ENCODE measurements around the gene RHOF.

Gene RHOF

DNA sequence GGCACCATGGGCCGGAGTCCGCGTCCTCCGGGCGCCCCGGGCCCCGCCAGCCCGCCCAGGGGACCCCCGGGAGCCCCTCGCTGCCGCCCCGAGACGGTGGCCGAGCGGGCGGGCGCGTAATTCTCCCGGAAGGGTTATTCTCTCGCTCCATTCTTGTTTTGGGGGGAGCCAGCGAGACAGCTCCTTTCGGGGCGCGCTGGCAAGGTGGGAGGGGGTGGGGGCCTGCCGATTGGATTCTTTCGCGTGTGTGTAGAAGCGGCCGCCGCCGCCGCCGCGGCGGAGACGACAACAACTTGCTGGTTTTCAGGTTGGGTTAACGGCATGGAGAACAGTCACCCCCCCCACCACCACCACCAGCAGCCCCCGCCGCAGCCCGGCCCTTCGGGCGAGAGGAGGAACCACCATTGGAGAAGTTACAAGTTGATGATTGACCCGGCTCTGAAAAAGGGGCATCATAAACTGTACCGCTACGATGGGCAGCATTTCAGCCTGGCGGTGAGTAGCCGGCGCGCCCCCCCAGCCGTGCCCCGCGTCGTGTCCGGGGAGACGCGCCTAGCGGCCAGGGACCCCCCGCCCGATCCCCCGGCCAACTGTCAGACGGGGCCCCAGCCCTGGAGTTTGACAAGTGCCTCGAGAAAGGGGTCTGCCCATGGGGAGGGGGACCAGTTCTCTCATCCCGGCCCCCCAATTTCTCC is 11.1 kb upstream of the RHOF start:
- FAIRE-seq = no peak

DNA sequence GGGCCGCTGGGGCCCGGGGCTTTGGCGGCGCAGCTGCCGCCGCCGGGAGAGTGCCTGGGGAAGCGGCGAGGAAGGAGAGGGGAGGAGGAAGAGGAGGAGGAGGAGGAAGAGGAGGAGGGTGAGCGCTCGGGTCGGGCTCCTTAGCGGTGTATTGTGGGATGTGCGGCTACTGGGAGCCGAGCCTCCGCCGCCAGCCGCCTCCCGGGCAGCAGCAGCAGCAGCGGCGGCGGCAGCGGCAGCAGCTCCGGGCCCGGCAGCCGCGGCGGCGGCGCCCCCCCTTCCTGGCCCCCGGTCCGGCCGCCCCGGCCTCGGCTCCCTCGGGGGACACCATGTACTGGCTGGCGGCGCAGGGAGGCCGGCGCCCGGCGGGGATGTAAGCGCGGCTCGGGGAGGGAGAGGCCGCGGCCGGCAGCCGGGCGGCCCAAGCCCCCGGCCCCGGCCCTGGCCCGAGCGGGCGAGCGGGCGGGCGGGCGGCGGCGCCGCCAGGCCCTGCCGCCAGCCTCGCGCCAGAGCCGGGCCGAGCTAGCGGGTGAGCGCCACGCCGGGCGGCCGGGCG is 10.5 kb upstream of the RHOF start, which contains the start of gene SETD1B:
SETD1B (plus strand) TSS at position 149 of the 556 bp plus-strand sequence. CDS start 729 bp downstream, outside the sequence.
- FAIRE-seq = no peak

DNA sequence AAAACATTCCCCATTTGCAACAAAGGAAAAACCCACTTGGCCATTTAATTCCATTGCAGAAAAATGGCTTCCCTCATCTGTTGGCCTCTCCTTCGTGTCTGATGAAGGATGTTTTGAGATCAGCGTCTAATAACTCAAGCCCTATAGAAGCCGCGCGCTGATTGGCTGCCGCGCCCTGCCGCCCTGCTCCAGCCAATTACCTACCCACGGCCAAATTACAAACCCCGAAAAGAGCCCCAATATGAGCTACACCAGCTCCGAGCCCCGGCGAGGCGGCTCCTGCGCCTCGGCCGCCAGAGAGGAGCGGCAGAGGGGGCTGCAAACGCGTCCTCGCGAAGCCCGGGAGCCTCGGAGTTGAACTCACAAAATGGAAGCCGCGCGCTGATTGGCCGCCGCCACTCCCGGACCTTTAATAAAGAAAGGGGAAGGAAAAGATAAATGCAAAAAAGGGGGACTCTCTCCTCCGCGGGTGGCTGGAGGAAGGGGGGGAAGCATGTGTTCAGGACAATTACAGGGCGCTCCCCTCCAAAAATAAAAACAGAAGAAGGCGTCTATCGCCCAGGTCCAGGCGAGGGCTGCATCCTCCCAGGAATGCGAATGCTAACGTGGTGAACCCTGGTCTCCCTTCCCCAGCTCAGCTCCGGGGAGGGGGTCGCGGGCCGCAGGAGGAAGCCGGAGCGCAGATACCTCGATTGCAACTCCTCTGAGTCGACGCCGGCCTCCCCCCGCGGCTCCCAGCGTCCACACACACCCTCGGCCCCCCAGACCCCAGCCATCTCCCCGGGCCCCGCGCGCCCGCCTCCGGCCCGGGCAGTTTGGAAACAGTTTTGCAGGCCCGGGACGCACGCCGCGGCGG is 9.6 kb upstream of the RHOF start:
- FAIRE-seq = no peak

DNA sequence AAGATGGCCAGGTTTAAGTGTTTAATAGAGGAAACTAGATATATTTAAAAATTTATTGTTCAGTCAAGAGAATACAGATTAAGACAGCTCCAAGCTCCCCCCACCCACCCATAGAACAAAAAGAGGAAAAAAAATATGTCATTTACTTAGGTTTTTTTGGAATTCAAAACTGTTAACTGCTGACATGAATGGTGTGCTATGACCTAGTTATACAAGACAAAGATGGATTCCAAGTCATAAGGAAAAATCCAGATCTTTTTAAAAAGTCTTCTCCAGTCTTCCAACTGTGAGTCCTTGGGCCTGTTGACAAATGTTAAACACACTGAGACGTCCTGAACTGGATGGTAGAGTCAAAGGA is 9.0 kb upstream of the RHOF start:
- FAIRE-seq = no peak

DNA sequence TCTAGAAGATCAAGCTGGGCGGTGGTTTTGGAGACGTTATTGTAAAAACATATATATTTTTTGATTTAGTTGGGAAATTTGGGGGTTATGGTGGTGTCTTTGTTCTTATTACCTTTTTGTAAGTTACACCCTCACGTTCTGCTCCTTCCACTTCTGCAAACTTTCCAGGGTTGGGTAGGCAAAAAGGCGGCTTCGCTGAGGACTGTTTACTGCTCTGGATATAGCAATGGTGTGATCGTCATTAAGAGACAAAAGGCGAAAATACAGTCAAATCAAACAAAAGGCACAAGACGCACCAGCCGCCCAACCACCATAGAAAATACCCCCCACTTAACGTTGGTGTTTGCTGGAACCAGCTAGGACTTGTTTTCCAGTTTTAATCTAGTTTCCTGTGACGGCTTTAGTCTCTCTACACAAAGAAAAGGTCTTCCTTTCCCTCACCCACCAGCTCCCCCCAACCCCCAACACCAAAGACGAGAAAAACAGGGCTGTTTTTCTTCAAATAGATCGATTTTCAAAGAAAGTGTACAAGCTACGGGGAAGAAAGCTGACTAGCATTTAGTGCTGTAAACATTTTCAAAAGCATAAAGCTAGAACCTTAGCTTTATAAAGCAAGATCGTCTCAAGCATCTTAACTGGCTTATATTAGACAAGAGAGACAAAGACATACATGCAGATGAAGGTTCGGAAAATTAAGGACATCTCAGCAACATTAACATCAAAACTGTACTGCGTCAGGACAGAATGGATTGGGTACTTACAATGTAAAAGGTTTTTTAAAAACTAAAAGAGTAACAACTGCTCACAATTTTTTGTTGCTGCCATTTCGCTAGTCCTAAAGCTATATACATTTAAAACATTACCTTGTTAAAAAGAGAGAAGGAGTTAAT is 8.4 kb upstream of the RHOF start:
- FAIRE-seq = no peak

DNA sequence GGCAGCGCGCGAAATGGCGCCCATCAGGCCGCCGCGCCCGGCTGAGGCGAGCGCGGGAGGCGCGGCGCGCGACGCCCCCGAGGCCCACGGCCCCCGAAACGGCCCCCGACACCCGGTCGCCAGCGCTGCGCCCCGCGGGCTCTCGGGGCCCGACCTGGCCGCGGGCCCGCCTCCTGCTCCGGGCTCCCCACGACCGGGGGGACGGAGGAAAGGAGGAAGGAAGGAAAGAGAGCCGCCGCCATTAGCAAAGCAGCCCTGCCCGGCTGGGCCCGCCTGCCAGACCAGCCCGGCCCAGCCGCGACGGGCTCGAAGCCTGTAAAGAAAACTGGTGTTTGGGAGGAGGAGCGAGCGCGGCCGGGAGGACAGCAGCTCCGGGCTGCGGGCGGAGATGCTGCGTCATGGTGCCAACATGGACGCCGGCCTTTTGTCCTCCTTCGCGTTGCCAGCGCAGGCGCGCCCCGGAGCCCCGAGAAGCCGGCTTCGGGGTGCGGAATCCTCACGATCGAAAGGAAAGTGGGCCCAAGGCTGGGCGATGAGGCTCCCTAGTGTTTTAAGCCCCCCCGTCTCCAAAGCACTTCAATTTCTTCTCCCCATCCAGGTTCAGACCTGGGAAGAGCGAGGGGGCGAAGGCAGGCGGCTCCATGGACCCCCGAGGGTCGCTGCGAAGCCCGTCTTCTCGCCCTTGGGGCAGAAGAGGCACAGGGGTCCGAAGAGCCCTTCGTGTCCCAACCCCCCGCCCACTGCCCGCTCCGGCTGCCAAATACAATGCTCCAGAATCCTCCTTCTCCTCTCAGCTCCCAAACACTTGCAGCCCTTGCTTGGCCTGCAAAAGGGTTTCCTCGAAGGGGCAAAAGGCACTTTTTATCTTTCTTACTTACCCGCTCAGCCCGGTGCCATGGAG is 7.5 kb upstream of the RHOF start:
- no peak for FAIRE-seq

DNA sequence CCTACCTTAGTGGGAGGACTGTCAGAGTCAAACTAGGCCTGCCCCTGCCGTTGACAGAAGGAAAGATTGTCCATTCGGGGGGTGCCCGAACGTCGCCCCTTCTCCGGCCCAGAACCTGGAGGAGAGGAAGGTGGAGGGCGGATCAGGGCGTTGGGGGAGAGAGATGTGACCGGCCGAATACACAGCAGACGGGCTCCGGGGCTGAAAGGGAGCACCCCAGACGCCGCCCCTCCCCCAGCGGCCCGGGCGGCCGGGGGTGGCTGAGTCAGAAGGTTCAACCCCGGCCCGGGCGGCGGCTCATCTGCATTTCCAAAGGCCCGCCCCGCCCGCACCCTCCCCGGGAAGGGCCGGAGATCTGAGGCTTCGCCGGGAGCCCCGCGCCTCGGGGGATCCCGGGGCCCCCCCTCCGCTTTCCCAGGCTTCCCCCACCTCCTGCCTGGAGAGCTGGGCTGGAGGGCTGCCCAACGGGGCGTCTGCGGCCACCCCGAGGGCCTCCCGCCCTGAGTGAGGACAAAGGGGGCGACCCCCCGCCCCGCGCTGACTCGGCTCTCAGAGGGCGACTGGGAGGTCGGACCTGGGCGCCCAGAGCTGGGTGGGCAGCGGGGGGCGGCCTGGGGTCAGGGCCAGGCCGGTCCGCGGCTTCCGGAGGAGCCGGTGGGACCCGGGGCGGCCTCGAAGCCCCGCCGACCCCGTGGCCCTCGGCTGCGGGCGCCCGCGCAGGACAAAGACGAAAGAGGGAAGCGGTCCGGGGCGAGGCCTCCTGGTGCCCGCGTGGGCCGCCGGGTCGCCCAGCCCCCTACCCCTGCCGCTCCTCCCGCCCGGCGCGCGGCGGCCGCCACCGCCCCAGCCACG is 6.6 kb upstream of the RHOF start:
- FAIRE-seq = no peak

DNA sequence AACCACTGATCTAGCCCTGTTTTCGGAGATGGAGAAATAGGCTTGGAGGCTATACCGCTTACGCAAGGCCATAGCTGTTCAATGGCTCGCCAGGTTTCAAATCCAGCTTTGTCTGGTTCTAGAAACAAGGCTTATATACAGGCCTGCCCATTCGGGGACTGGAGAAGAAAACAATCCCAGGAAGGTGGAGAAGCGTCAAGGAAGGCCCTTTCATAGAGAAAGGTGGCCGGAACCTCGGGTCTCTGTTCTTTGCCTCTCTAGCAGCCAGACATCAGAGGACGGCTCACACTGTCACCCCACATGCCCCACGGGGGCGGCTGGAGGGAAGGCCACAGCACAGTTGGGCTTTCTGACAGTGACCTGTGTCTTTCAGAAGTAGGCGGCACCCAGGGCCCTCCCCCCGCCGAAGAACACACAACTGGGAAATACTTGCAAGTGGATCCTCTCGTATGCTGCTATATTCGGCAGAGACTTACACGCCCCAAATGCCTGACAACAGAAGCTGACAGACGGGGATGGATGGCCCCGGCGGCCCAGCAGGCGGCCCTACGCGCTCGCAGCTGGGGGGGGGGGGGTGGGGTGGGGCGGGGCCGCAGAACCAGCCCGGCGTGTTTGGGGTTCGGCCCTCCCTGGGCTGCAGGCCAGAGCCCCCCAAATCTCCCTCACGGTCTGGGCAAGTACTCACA is 5.8 kb upstream of the RHOF start:
- FAIRE-seq = no peak

DNA sequence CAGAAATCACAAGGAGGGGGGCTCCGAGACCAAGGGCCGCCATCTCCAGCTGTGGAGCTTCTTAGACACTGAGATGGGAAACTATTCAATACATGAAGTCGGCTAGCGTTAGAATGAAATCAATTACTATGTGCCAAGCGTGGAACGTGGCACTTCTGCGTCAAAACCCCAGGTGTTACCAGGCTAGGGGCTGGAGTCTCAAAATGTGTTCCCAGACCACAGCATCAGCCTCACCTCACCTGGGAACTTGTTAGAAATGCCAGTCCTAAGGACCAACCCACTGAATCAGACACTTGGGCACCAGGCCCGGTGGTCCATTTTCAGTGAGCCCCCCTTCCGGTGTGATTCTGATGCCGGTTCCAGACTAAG is 5.3 kb upstream of the RHOF start:
- no peak for FAIRE-seq

DNA sequence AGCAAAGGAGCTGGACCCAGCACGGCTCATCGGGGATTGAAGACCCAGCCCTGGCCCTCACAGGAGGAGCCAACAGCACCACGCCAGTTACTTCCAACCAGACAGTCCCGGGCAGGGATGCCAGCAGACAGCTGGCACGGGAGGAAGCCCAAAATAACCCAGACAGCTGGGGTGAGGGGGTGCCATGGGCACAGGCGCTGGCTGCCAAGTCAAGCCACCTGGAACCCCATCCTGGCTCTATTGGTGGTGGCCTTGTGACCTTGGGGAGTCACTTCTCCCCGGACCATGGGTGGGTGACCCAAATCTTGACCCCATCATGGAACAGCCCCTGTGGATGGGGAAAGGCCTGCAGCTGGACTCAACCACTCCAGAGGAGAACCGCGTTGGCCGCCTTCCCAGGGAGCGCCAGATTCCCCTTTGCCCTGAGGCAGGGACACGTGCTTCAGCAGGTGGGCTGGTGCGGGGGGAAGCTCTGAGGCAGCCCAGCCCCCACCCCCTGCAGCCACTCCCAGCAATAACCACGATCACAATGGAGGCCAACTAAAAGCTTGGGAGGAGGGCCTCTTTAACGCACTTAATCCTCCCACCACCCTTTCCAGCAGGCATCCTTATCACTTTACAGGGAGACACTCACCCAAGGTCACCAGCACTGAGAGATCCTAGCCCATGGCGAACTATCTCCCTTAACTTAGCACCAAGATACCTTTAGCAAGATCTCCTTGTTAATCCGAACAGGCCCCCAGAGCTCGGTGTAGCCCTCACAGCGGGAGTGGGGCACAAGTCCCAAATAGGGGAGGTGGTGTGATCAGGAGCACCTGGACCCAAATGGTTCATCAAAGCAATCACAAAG is 4.7 kb upstream of the RHOF start:
- no peak for FAIRE-seq

DNA sequence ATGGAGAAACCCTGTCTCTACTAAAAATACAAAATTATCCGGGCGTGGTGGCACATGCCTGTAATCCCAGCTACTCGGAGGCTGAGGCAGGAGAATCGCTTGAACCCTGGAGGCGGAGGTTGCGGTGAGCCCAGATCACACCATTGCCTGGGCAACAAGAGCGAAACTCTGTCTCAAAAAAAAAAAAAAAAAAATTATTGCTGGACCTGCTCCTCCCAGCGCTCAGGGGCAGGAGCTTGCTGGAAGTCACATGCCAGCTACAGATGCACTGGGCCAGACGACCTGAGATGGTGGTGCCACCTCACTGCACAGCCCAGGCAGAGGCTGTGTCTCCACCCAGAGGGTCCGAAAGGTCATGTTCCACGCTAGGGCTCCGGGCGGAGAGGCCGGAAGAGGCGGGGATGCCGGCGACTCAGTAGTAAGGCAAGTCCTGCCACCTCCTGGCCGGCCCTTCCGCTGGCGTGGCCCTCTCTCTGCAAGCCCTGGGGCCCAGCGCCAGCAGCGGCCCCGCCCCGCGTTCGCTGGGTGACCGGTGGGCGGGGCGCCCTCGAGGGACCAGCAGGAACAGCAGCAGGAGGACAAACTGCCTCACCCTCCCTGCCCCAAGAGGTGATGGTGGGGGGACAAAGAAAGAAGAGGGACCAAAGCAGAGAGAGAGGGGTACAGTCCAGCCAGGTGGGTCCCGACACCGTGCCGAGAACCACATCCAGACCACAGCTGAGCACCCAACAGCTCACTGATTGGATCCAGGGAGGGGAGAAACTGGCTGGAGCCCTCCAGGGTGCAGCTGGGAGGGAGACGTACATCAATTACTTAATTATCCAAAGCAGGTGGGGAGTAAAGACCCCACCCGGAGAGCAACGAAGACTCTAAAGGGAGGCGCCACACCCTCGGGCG is 3.6 kb upstream of the RHOF start:
- FAIRE-seq = no peak

DNA sequence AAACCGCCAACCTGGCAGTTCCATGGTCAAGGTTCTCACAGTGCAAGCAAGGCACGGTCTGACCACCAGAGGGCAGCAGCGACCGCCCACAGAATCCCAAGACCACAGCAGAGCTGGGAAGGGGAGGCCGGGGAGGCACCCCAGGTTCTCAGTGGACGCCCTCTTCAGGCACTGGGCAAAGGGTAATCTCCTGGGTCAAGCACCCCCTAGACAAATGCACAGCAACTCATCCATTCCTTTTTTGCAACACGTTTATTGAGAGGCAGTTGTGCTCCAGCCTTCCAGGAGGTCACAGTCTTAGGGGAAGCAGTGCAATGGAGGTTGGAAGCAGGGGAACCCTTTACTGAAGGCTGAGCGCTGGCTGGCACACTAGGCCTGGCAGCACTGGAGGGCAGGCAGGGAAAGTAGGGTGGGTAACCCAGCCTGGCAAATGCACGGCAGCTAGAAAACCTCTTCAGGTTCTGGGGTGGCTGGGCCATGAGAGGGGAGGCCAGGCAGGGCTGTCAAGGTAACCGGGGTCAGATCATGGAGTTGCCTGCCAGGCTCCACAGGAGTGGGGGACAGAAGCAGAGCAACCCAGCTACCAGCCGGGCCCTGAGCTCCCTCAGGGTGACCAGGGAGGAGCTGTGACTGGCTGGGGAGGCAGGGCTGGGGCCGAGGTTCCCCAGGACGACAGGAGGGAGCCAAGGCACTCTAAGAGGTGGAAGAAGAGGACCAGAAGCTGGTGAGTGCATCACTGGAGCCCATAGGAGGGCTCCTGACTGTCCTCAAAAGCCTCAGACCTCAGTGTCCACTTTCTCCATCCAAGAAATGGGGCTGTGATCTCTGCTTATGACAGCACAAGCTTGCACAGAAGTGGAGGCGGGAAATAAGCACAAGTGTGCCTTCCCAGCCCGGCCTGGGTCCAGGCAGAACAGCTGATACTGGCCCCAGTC is 1.8 kb upstream of the RHOF start:
- no peak for FAIRE-seq

DNA sequence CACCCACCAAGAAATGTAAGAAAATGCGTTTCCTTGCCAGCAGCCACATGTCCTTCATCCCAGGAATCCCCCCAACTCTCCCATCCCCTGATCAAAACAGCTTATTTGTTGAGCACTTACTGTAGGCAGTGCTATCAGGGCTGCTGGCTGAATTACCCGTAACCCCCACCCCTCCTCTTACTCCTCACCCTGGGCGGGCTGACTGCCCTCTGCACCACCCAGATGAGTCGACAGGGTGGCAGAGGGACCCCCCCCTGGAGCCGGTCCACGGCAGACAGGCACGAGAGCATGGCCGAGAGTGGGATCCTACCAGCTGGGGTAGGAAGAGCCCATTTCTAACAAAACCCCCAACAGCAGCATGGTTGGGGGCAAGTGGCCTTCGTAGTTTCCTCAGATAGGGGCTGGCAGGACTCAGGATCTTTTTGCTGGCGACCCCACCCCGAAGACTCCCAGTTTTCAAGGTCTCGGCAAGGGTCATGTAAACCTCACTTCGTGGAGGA is 1.1 kb upstream of the RHOF start:
- no peak for FAIRE-seq

DNA sequence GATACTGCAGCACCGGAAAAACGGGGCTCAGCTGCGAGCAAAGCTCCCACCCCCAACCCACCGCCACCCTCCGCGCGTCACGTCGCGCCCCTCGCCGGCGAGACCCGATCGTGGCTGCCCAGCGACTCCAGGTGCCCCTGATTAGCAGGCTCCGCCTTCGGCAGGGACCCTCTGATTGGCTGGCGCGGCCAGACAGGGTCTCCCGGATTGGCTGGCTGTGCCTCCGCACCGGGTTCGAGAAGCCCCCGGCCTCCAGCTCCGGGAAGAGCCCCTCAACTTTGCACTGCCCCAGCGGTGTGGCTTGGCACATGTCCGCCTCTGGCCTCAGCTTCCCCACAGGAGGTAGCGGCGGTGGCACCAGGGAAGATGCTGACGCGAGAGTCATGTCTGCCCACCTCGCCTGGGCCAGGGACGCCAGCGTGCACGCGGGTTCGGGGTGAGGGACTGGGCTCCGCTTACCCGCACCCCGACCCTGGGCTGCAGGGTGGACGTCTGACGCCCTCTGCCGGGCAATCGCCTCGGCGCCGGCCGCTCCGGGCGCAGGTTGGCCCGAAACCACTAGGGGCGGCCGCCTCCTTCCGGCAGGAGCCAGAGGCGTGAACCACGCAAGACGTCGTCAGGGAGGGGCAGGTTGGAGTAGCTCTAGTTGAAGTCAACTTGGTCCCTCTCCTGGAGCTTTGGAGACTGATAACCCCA is 498 bp upstream of the RHOF start:
- FAIRE-seq = no peak

DNA sequence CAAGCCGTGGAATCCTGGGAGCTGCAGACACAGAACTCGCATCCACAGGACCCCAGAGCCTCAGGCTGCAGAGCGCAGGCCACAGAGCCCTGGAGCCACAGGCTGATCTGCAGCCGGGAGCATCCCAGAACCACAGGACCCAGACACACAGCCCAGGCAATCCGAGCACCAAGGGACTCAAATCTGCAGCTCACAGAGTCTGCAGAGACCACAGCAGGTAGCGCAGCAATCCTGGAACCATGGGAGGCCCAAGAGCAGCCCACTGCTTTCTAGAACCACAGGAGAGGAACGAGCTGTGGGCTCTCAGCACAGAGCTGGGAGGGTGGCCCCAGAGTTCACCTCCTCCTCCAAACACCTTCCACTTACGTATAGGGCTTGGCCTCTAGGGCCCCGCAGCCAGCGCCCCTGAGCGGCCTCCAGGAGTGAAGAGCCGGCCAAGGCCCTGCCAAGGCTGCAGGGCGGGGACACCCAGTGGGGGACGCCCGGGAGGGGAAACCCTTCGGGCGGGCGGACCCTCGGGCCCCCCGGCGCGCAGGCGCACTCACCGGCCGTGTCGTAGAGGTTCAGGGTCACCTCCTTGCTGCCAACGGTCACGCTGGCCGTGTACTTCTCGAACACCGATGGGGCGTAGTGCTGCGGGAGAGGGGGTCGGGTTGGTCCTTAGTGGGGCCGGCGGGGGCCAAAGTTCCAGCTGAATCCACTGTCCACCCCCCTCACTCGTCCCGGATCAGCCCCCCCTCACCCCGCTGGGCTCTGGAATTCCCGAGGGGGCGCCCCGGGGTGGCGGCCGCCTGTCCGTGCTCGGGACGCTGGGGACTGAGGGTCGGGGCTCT is 665 bp downstream of the RHOF start:
- FAIRE-seq = no peak

Measured in colon (tissue), 2 donors.